ENCODE results near the gene SMYD3.

DNA sequence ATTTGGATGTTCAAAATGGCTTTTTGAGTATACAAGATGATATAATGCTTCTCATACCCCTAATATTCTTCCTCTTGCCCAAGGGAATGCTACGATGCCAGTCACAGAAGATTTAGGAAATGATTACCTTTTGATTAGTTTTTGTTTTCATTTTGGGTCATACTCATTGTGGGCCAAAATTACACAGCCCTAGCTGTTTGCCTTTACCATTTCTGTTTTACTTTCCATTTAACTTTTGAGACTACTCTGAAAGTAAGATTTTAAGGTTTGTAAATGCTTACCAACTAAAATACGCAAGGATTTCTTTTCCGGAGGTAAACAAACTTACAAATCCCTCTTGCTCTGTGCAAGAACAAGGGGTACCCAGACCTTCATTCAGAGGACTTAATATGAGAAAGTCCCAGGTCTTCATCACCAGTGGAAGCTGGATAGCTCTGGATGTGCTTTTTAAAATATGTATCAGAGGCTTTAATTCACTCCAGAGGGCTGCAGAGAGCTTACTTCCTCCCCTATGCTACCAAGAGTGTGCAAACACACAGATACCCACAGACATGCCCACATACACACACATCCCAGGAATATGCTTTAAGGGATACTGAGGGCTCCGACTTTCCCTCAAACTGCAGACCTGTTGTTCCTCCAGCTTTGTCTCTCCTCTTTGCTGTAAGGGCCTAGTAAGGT, 631.4 kb downstream of the SMYD3 start:
- TF ChIP-seq, protein P1, sequence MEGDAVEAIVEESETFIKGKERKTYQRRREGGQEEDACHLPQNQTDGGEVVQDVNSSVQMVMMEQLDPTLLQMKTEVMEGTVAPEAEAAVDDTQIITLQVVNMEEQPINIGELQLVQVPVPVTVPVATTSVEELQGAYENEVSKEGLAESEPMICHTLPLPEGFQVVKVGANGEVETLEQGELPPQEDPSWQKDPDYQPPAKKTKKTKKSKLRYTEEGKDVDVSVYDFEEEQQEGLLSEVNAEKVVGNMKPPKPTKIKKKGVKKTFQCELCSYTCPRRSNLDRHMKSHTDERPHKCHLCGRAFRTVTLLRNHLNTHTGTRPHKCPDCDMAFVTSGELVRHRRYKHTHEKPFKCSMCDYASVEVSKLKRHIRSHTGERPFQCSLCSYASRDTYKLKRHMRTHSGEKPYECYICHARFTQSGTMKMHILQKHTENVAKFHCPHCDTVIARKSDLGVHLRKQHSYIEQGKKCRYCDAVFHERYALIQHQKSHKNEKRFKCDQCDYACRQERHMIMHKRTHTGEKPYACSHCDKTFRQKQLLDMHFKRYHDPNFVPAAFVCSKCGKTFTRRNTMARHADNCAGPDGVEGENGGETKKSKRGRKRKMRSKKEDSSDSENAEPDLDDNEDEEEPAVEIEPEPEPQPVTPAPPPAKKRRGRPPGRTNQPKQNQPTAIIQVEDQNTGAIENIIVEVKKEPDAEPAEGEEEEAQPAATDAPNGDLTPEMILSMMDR (IDR thresholded peaks at IDR 0.05 in 8 of 11, conservative IDR thresholded peaks at IDR 0.05 in 3 of 11) = no peak
- TF ChIP-seq POLR2AphosphoS5 (IDR thresholded peaks at IDR 0.05) (no peak), POLR2A (IDR thresholded peaks at IDR 0.05) (no peak)

All from spleen (tissue), 7 donors.